ENCODE results near the gene NOL4L.

NOL4L gene

DNA sequence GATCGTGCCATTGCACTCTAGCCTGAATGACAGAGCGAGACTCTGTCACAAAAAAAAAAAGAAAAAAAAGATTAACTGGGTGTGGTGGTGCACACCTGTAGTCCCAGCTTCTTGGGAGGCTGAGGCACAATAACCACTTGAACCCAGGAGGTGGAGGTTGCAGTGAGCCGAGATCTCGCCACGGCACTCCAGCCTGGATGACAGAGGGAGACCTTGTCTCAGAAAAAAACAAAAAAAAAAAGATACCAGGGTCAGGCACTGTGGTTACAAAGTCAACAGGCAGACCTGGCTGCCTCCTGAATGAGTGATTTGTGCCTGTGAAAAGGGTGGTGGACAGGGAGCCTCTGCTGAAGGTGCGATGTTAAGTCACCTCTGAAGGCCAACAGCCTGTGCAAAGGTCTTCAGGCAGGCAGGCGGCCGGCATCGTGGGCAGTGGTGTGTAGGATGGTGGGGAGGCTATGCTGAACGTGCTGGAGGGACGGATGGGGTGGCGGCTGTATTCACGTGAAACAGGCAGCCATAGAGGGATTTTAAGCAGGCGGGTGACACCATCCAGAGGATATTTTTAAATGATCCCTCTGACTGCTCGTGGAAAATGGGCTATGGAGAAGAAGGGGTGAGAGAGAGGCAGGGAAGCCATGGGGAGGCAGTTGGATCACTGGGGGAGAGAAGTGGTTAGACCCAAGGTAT is 41.4 kb downstream of the NOL4L start:
- no peak overlapping the region for H3K4ac ChIP-seq (ENCODE audit: low read depth, low read length)
- no peak overlapping the region for H2BK120ac ChIP-seq (ENCODE audit: low read depth, low read length)
- WGBS (ENCODE audit: extremely low coverage, insufficient coverage, low lambda C conversion rate): no CpG with 5 or more reads among the region's 15 CpGs
- H2BK5ac ChIP-seq (ENCODE audit: low read length): no peak overlapping the region
- H3K9ac ChIP-seq (ENCODE audit: low read length): no peak overlapping the region
- no peak overlapping the region for H4K5ac ChIP-seq (ENCODE audit: low read length)
- H3K18ac ChIP-seq (ENCODE audit: low read length): no peak overlapping the region
- no peak overlapping the region for H3K56ac ChIP-seq (ENCODE audit: low read length)
- H3K36me3 ChIP-seq (ENCODE audit: control insufficient read depth, insufficient read depth, low read length): no peaks in the 10 kb centered on the region
- no peak overlapping the region for H2AK5ac ChIP-seq (ENCODE audit: low read length)
- no peaks in the 10 kb centered on the region for H3K27me3 ChIP-seq (ENCODE audit: insufficient read depth, low read length, poor library complexity)
- no peak overlapping the region for H3K4me2 ChIP-seq (ENCODE audit: low read length)
- no peaks in the 10 kb centered on the region for H3K79me2 ChIP-seq (ENCODE audit: control insufficient read depth, insufficient read depth, low read length)
- no peak overlapping the region for H3K4me3 ChIP-seq (ENCODE audit: low read length)
- H2BK15ac ChIP-seq (replicated peaks; ENCODE audit: low read depth): no peak overlapping the region
- no peaks in the 10 kb centered on the region for H3K79me1 ChIP-seq (ENCODE audit: low read length)
- no peak overlapping the region for H3K23ac ChIP-seq (ENCODE audit: low read length)
- no peak for DNase-seq
- no peak overlapping the region for H3K27ac ChIP-seq (ENCODE audit: low read depth, low read length)
- peaks cover under 1% of the 10 kb centered on the region for H3K4me1 ChIP-seq (ENCODE audit: control insufficient read depth, low read depth, low read length)
- H4K8ac ChIP-seq (ENCODE audit: low read depth, low read length): no peak overlapping the region

DNA sequence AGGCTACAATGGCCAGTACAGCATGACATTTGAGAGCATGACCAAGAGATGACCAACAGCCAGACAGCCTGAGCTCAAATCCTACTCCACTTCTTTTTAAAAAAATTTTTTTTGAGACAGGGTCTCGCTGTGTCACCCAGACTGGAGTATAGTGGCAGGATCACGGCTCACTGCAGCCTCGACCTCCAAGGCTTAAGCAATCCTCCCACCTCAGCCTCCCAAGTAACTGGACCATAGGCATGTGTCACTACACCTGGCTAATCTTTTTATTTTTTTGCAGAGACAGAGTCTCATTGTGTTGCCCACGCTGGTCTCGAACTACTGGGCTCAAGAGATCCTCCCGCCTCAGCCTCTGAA is 42.9 kb downstream of the NOL4L start:
- Histone ChIP-seq H4K5ac (ENCODE audit: low read length) (no peak overlapping the region), H4K8ac (ENCODE audit: low read depth, low read length) (no peak overlapping the region), H3K27me3 (ENCODE audit: insufficient read depth, low read length, poor library complexity) (no peaks in the 10 kb centered on the region), H2AK5ac (ENCODE audit: low read length) (no peak overlapping the region), H3K4me2 (ENCODE audit: low read length) (no peak overlapping the region), H3K79me1 (ENCODE audit: low read length) (no peaks in the 10 kb centered on the region), H2BK120ac (ENCODE audit: low read depth, low read length) (no peak overlapping the region), H3K36me3 (ENCODE audit: control insufficient read depth, insufficient read depth, low read length) (no peaks in the 10 kb centered on the region), H3K4me1 (ENCODE audit: control insufficient read depth, low read depth, low read length) (peaks cover 5% of the 10 kb centered on the region), H3K9ac (ENCODE audit: low read length) (no peak overlapping the region), H2BK5ac (ENCODE audit: low read length) (no peak overlapping the region), H3K4me3 (ENCODE audit: low read length) (no peak overlapping the region), H3K27ac (ENCODE audit: low read depth, low read length) (no peak overlapping the region), H3K18ac (ENCODE audit: low read length) (no peak overlapping the region), H3K4ac (ENCODE audit: low read depth, low read length) (no peak overlapping the region), H2BK15ac (replicated peaks; ENCODE audit: low read depth) (no peak overlapping the region), H3K56ac (ENCODE audit: low read length) (no peak overlapping the region), H3K23ac (ENCODE audit: low read length) (no peak overlapping the region), H3K79me2 (ENCODE audit: control insufficient read depth, insufficient read depth, low read length) (no peaks in the 10 kb centered on the region)
- no CpG with 5 or more reads among the region's 6 CpGs for WGBS (ENCODE audit: extremely low coverage, insufficient coverage, low lambda C conversion rate)
- no peak for DNase-seq

GRCh38 chr20:32541323-32542258 is 43.5 kb downstream of the NOL4L start:
- Histone ChIP-seq H2AK5ac (ENCODE audit: low read length) (no peak overlapping the region), H3K4me3 (ENCODE audit: low read length) (no peak overlapping the region), H3K36me3 (ENCODE audit: control insufficient read depth, insufficient read depth, low read length) (no peaks in the 10 kb centered on the region), H2BK15ac (replicated peaks; ENCODE audit: low read depth) (no peak overlapping the region), H3K4me1 (ENCODE audit: control insufficient read depth, low read depth, low read length) (peaks cover 5% of the 10 kb centered on the region), H3K18ac (ENCODE audit: low read length) (no peak overlapping the region), H3K9ac (ENCODE audit: low read length) (no peak overlapping the region), H2BK120ac (ENCODE audit: low read depth, low read length) (no peak overlapping the region), H3K27ac (ENCODE audit: low read depth, low read length) (no peak overlapping the region), H3K79me2 (ENCODE audit: control insufficient read depth, insufficient read depth, low read length) (no peaks in the 10 kb centered on the region), H2BK5ac (ENCODE audit: low read length) (no peak overlapping the region), H3K56ac (ENCODE audit: low read length) (no peak overlapping the region), H4K8ac (ENCODE audit: low read depth, low read length) (no peak overlapping the region), H3K27me3 (ENCODE audit: insufficient read depth, low read length, poor library complexity) (no peaks in the 10 kb centered on the region), H3K4me2 (ENCODE audit: low read length) (no peak overlapping the region), H3K79me1 (ENCODE audit: low read length) (no peaks in the 10 kb centered on the region), H4K5ac (ENCODE audit: low read length) (no peak overlapping the region), H3K4ac (ENCODE audit: low read depth, low read length) (no peak overlapping the region), H3K23ac (ENCODE audit: low read length) (no peak overlapping the region)
- DNase-seq: no peak
- WGBS (ENCODE audit: extremely low coverage, insufficient coverage, low lambda C conversion rate): no CpG with 5 or more reads among the region's 21 CpGs

DNA sequence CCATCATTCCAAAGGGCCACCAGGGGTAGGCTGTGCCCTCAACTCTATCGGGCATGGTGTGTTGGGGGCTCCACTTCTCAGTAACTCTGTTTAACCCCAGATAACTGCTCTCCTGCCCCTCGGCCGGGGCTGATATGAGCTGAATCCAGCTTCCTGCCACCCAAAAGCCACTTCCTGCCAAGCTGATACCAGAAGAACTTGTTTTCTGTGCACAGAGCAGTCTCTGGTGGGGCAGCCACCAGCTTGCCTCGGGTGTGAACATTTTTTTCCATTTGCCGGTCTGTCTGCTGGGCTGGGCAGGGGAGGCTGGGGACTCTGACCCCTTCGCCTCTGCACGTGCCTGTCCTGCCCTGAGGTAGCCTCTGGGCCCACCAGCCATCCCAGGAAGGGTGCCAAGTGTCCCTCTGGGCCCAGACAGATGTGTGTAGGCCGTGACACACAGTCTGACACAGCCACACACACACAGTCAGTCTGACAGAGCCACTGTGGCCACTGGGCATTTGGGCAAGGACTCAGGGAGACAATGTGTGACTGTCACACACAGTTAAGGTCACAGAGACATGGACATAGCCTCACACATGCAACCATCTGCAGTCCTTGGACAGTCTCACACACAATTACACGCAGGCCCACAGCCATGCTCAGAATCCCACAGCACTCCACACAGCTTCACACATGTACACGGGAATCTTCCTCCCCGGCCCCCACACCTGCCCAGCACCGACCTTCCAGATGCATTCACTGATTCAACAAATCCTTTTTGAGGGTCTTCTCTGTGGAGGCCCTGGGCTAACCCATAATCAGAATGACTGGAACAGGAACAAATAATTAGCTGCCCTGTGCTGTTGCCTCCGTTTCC is 45.1 kb downstream of the NOL4L start:
- Histone ChIP-seq H2AK5ac (ENCODE audit: low read length) (peak overlapping the region; percentile 31), H4K5ac (ENCODE audit: low read length) (no peak overlapping the region), H3K27ac (ENCODE audit: low read depth, low read length) (no peak overlapping the region), H2BK15ac (replicated peaks; ENCODE audit: low read depth) (no peak overlapping the region), H4K8ac (ENCODE audit: low read depth, low read length) (no peak overlapping the region), H3K4me2 (ENCODE audit: low read length) (no peak overlapping the region), H3K36me3 (ENCODE audit: control insufficient read depth, insufficient read depth, low read length) (no peaks in the 10 kb centered on the region), H3K23ac (ENCODE audit: low read length) (no peak overlapping the region), H3K4ac (ENCODE audit: low read depth, low read length) (no peak overlapping the region), H2BK120ac (ENCODE audit: low read depth, low read length) (no peak overlapping the region), H3K79me1 (ENCODE audit: low read length) (no peaks in the 10 kb centered on the region), H3K27me3 (ENCODE audit: insufficient read depth, low read length, poor library complexity) (no peaks in the 10 kb centered on the region), H2BK5ac (ENCODE audit: low read length) (no peak overlapping the region), H3K79me2 (ENCODE audit: control insufficient read depth, insufficient read depth, low read length) (no peaks in the 10 kb centered on the region), H3K4me1 (ENCODE audit: control insufficient read depth, low read depth, low read length) (peaks cover 5% of the 10 kb centered on the region), H3K18ac (ENCODE audit: low read length) (no peak overlapping the region), H3K9ac (ENCODE audit: low read length) (no peak overlapping the region), H3K56ac (ENCODE audit: low read length) (no peak overlapping the region), H3K4me3 (ENCODE audit: low read length) (no peak overlapping the region)
- DNase-seq: no peak
- no CpG with 5 or more reads among the region's 13 CpGs for WGBS (ENCODE audit: extremely low coverage, insufficient coverage, low lambda C conversion rate)

DNA sequence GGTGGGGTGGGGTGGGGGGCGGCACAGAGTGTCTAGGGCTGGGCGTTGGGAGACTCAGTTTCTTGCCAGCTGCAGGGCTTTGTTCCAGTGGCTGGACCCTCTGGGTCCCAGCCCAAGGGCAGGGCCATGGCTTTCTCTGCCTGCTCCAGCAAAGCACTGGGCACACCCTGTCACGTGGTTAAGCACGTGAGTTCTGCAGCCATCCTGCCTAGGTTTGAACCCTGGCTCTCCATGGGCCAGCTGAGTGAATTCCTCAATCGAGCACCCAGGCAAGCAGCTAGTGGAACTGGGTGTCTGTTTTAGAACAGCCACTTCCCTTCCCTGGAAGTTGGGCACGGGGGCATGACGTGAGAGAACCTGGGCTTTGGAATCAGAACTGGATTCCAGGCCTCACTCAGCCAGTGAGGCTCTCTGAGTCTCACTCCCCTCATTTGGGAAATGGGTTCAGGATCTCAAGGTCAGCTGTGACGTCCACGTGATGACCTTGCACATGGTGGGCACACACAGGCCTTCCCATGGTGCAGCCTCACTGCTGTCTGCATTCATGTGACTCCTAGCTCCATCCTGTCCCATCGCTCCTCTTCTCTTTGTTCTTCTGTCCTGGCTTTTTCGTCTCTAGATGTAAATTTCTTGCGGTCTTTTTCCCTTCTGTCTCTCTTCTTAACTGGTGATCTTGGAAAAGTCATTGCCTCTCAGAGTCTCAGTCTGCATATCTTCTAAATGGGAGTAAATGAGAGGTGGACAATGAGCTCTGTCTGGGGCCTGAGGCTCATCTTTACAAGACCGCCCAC is 45.9 kb downstream of the NOL4L start:
- no peak overlapping the region for H4K8ac ChIP-seq (ENCODE audit: low read depth, low read length)
- no peak overlapping the region for H3K4ac ChIP-seq (ENCODE audit: low read depth, low read length)
- H3K23ac ChIP-seq (ENCODE audit: low read length): no peak overlapping the region
- H3K56ac ChIP-seq (ENCODE audit: low read length): no peak overlapping the region
- H4K5ac ChIP-seq (ENCODE audit: low read length): no peak overlapping the region
- no peak overlapping the region for H3K4me3 ChIP-seq (ENCODE audit: low read length)
- no peaks in the 10 kb centered on the region for H3K27me3 ChIP-seq (ENCODE audit: insufficient read depth, low read length, poor library complexity)
- no peaks in the 10 kb centered on the region for H3K79me1 ChIP-seq (ENCODE audit: low read length)
- H3K9ac ChIP-seq (ENCODE audit: low read length): no peak overlapping the region
- no peaks in the 10 kb centered on the region for H3K36me3 ChIP-seq (ENCODE audit: control insufficient read depth, insufficient read depth, low read length)
- H2BK15ac ChIP-seq (replicated peaks; ENCODE audit: low read depth): no peak overlapping the region
- no peak overlapping the region for H2BK5ac ChIP-seq (ENCODE audit: low read length)
- peaks cover 5% of the 10 kb centered on the region for H3K4me1 ChIP-seq (ENCODE audit: control insufficient read depth, low read depth, low read length)
- H2BK120ac ChIP-seq (ENCODE audit: low read depth, low read length): no peak overlapping the region
- no peak overlapping the region for H3K4me2 ChIP-seq (ENCODE audit: low read length)
- no peak overlapping the region for H3K27ac ChIP-seq (ENCODE audit: low read depth, low read length)
- DNase-seq: no peak
- no CpG with 5 or more reads among the region's 13 CpGs for WGBS (ENCODE audit: extremely low coverage, insufficient coverage, low lambda C conversion rate)
- no peak overlapping the region for H2AK5ac ChIP-seq (ENCODE audit: low read length)
- H3K18ac ChIP-seq (ENCODE audit: low read length): no peak overlapping the region
- no peaks in the 10 kb centered on the region for H3K79me2 ChIP-seq (ENCODE audit: control insufficient read depth, insufficient read depth, low read length)

Data from mesendoderm (in vitro differentiated cells).